ENCODE data around the gene MAPK6.

MAPK6 gene

GRCh38 chr15:52010633-52011595 is 8.1 kb upstream of the MAPK6 start:
- peak in 2 of 5 experiments; percentile 38 to 73 for DNase-seq

DNA sequence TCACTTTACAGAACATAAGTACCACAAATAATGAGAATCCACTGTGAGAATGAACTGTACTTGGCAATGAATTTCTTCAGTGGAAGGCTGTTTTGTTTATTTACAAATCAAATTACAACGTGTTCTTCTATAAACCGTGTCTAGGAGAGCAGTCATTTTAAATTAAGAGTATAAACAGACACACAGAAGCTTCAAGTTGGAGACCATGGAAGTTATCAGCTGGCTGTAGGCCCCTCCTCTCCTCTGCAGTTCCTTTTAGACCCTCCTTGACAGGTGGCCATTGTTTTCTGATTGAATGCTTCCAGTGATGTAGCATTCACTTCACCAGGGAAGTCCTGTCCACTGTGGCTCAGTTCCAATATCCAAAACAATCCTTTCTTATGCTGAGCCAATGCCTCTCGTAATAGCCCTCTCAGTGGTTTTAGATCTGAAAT is 7.3 kb upstream of the MAPK6 start:
- no peak for DNase-seq

DNA sequence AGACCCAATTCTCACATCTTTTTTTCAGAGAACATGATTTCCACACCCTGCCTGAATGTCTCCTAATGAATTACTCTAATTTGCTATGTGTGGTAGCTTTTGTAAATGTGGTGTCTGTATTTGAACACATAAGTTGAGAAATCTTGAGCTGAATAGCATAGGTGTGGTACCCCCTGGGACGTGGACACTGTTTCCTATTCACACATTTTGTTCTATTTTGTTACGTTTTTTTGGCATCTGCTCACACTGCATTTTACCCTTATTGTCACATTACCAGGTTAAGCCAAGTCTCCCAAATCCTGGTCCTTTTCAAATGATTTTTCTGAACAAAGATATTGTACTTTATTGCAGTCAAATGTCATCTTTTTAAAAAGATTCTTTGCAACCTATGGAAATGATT is 6.8 kb upstream of the MAPK6 start:
- DNase-seq, result no peak

- peak in 1 of 5 experiments; percentile 86 for DNase-seq
Measured at GRCh38 chr15:52013151-52013791, 5.7 kb upstream of the MAPK6 start.

DNA sequence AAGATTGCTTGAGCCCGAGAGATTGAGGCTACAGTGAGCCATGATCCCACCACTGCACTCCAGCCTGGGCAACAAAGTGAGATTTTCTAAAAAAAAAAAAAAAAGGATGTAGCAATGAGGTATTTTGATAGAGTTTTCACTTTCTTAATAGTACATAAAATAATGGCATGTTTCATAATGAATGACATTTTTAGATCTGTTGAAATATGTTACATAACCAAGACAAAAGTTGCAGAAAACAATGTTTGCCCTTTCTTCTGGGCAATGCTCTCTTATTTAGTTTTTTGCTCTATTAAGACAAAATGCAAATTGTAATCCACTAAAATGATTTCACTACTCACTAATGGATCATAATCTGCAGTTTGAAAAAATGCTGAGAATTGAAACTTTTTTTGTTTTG is 4.4 kb upstream of the MAPK6 start:
- DNase-seq, result no peak

DNA sequence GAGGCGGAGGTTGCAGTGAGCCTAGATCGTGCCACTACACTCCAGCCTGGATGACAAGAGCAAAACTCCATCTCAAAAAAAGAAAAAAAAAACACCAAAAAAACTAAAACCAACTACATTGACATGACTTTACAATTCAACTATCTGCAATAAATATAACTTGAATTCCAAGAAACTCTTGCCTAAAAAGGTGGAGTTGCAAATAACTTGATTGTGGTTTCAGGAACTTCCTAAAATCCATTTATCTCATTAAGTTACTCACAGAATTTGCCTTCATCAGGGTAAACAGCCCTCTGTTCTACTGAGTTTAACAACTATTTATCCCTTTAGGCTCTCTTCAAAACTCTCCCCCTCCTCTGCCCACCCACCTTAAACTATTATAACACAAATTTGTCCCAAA is 2.7 kb upstream of the MAPK6 start:
- no peak for DNase-seq

DNA sequence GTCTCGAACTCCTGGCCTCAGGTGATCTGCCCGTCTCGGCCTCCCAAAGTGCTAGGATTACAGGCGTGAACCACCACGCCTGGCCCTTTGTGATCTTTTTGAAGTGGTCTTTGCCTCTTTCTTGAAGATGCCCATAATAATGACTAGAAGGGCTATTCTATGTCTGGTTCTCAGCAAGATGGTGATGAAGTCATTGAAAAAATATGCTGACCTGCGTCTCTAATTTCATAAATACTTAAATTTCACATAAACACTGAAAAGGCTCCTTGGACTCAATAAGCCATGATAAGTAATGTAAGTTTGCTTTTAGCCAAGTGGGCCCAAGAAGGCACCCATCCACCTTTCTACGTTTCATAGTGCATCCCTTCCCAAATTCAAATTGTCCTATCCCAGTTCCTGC is 775 bp upstream of the MAPK6 start:
- DNase-seq, result no peak

DNA sequence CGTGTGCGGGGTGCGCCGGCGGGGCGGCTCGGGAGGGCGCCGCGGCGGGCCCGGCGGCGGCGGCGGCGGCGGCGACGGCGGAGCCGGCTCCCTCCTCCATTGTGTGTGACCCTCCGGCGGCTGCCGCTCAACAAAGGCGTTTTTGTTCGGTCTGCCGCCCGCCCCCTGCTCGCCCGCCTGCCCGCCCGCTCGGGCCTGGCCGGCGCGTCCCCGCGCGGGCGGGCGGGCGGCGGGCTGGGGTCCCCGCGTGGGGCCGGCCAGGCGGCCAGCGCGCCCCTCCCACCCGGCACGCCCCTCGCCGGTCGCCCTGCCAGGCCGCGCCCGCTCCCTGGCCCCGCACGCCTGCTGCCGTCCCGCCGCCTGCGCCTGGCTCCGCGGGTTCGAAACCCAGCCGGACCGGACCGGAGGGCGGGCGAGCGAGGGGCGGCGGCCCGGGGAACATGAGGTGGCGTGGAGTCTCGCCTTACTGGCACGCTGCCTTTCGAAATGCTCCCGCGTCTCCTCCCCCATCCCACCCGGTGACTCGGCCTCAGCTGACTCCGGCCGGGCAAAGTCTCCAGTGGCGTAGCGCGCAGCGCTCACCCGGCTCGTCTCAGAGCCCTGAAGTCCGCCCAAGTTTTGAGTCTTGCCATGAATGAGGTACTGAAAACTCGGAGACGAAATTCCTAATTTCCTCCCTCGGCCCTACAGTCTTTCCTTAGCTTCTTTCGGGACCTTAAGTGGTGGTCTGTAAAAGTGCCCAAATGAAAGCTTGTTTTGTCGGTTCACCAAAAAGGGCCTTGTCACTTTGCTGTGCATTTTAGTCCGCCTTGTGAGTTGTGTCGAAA is 588 bp downstream of the MAPK6 start:
- DNase-seq, result peak; percentile 38 to 83 (median 47)

- peak in 1 of 5 experiments; percentile 49 for DNase-seq
Measured at GRCh38 chr15:52020221-52021085, 1.4 kb downstream of the MAPK6 start.

DNA sequence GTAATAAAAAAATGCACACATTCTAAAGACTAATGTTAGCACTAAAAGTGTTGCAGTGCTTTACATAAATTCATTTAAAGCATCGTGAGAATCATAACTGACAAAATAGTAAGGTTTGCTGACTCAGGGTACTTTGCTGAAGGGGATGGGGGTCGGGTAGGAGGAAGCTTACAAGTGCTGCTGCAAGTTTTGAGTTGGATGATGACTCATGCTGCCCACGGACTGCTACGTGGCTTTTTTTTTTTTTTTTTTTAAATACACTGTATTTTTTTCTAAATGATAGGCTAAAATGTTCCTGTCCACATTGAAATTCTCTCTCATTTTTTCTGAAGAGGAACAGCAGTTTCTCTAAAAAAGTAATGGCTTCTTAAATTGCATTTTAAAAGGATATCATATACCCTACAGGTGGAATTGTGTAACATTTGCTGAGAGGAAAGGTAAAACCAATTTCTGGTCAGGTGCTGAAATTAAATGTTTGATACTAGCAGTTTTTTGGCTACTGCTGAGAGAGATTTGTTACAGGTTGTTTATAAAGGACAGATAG is 2.2 kb downstream of the MAPK6 start:
- peak in 4 of 5 experiments; percentile 39 to 95 (median 50) for DNase-seq

GRCh38 chr15:52021892-52022540 is 3.0 kb downstream of the MAPK6 start:
- no peak for DNase-seq

GRCh38 chr15:52023169-52023922 is 4.3 kb downstream of the MAPK6 start:
- DNase-seq, result no peak

DNA sequence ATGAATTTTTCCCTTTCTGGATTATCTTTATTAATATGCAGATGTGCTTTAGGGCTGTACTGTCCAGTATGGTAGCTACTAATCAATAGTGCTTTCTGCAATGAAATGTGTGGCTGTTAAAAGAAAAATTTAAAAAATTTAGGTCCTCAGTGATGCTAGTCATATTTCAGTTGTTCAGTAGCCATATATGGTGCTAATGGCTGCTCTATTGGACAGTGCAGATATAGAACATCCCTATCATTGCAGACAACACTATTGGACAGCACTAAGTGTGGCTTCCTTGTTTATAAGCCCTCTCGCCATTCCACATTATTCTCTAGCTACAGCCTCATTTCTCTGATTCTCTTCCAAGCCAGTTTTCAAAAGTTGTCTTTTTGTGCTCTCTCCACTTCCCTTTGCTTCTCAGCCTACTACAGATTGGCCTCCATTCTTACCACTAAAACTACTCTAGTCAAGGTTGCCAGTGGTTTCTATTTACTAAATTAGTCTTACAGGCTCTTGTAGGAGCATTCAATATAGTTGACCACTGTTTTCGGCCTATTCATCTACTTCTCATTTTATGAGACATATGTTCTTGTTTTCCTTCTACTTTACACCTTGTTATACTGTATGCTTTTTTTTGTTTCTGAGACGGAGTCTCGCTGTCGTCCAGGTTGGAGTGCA is 9.5 kb downstream of the MAPK6 start:
- no peak for DNase-seq

- no peak for DNase-seq
Measured at GRCh38 chr15:52030010-52030409, 11.0 kb downstream of the MAPK6 start.

DNA sequence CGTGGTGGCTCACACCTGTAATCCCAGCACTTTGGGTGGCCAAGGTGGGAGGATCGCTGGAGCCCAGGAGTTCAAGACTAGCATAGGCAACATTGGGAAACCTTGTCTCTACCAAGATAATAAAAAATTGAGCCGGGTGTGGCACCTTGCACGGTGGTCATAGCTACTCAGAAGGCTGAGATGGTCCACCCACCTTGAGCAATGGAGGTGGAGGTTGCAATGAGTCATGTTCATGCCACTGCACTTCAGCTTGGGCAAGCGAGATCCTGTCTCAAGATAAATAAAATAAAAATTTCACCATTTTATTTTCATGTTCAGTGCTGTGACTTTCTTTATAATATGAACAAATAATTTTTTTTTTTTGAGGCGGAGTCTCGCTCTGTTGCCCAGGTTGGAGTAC is 12.5 kb downstream of the MAPK6 start:
- DNase-seq, result peak in 1 of 5 experiments; percentile 19

- DNase-seq, result no peak
Measured at GRCh38 chr15:52037889-52038505, 19.0 kb downstream of the MAPK6 start.

GRCh38 chr15:52039925-52040781 is 21.1 kb downstream of the MAPK6 start:
- DNase-seq, result no peak

All from T-helper 2 cell (primary cell).